NOMO-1 treated with DMSO at 0.1 percent for 48 hours (cell line): ENCODE results near the gene FLVCR2.
"Not testable (repeated sequence)": the region's sequence is repeated elsewhere in the genome, so short reads cannot be mapped to it uniquely, and the experiment has no call there.

Experiments
- DNase-seq: peaks from one replicate; lab custom pipeline; 2025; ENCODE audit not compliant: unreplicated experiment; lab: John Stamatoyannopoulos, UW

The FLVCR2 gene

GRCh38 chr14:75660238-75660629 lies 81.8 kb downstream of the FLVCR2 start:
- DNase-seq, result peak; percentile 23

GRCh38 chr14:75660630-75661498 lies 82.4 kb downstream of the FLVCR2 start, which contains the start of the genes ERG28 and TTLL5:
Gene ERG28, minus strand, starts transcription at chr14:75660876. Its CDS starts 3,374 bp downstream, at chr14:75657502.
Gene TTLL5, plus strand, starts transcription at chr14:75661246. Its CDS starts 1,904 bp downstream, at chr14:75663150.
- DNase-seq, result peak; percentile 98

GRCh38 chr14:75661499-75661814 lies 83.0 kb downstream of the FLVCR2 start:
- no peak for DNase-seq

GRCh38 chr14:75662966-75663365 lies 84.5 kb downstream of the FLVCR2 start:
- no peak for DNase-seq

- no peak for DNase-seq
Measured at GRCh38 chr14:75667099-75667765, 88.8 kb downstream of the FLVCR2 start.

- DNase-seq, result no peak
Measured at GRCh38 chr14:75672605-75673192, 94.3 kb downstream of the FLVCR2 start.

GRCh38 chr14:75673345-75674035 lies 95.1 kb downstream of the FLVCR2 start:
- DNase-seq, result no peak

GRCh38 chr14:75675265-75675960 lies 97.0 kb downstream of the FLVCR2 start:
- DNase-seq, result no peak

GRCh38 chr14:75685910-75686309 lies 107.5 kb downstream of the FLVCR2 start:
- DNase-seq, result no peak

GRCh38 chr14:75689012-75689411 lies 110.6 kb downstream of the FLVCR2 start:
- DNase-seq, result no peak

- no peak for DNase-seq
Measured at GRCh38 chr14:75690010-75690409, 111.6 kb downstream of the FLVCR2 start.

- DNase-seq, result not testable (repeated sequence)
Measured at GRCh38 chr14:75695025-75695424, 116.6 kb downstream of the FLVCR2 start.

- DNase-seq, result no peak
Measured at GRCh38 chr14:75697386-75697785, 119.0 kb downstream of the FLVCR2 start.
